CD4-positive, alpha-beta T cell treated with Interferon alpha-2 for 1 hour (primary cell): ENCODE data around the gene HACD3.
"Not testable (repeated sequence)": the region's sequence is repeated elsewhere in the genome, so short reads cannot be mapped to it uniquely, and the experiment has no call there.

ENCODE experiments used
- DNase-seq, 2 donors: peaks; one replicate each; pipeline ENCODE4 v3.0.0-alpha.2; 2020 to 2022

The HACD3 gene

DNA sequence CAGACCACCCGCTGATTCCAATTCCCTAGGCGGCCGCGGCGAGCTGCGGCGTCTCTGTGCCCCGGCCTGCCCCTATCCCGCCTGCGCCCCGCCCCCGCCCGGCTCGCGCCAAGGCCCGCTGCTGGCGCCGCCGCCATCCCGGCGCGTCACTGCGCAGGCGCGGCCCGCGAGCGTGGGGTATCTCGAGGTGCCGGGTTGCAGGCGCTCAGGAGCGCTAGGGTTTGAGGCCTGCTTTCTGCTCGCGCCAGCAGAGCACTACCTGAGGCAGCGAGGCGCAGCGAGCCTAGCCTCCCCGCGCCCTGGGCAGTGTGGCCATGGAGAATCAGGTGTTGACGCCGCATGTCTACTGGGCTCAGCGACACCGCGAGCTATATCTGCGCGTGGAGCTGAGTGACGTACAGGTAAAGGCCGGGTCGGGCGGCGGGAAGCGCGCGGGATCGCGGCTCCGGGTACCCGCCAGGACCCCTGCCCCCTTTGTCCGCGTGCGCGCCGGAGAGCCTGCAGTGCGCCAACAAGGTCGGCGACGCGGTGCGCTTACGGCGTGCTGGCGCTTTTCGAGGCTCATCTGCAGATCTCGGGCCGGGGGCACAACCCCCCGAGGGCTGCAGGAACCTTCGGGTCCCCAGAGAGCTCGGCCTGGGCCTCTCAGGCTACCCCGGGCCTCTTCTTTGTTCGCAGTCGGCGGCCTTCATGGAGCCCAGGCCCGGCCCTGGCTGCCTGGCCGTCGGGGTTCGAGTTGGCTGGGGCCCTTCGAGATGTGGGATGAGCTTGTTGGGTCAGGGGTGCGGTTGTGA, at the start of gene HACD3:
TSS of gene HACD3 (plus strand) at position 146 of the 794 bp plus-strand sequence. CDS start at position 315, 169 bp downstream.
- peak; percentile 86 to 91 for DNase-seq

DNA sequence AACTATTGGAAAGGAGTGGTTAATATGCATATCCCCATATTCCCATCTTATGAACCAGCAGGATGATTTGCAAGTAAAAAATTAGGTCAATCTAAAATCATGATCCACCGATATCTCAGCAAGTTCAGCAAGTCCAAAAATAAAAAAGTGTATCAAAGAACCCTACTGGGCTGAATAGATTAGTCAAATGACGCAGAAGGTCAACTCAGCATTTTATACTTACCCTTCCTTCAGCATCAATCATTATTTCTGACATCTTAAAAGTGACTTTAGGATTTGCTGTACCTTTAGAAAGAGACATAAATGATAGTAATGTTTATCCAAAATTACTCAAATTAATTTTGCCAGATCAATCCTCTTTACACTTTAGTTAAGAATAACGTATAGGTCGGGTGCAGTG, 45.4 kb upstream of the HACD3 start:
- no peak for DNase-seq

GRCh38 chr15:65494076-65494475, 36.2 kb upstream of the HACD3 start:
- DNase-seq = no peak

DNA sequence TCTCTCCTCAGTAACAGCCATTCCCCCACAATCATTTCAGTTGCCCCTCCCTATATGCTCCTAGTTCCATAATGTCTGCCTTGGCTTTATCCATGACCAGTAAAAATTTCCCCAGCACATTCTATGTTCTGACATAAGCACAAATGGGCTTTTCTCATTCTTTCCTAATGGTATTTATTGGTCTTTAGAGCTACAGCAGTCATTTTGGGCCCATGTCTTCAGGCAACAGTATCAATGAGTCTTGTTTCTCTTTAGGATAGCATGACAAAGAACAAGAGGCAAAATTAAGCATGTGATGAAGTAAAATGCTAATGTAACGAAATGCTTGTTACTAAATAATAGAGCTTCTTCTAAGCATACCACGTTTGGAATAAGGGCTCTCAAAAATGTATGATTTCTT, 20.9 kb upstream of the HACD3 start:
- DNase-seq = no peak

GRCh38 chr15:65512189-65512588, 18.1 kb upstream of the HACD3 start:
- no peak for DNase-seq

GRCh38 chr15:65512807-65513416, 17.4 kb upstream of the HACD3 start:
- peak in 1 of 2 donors; percentile 54 for DNase-seq

DNA sequence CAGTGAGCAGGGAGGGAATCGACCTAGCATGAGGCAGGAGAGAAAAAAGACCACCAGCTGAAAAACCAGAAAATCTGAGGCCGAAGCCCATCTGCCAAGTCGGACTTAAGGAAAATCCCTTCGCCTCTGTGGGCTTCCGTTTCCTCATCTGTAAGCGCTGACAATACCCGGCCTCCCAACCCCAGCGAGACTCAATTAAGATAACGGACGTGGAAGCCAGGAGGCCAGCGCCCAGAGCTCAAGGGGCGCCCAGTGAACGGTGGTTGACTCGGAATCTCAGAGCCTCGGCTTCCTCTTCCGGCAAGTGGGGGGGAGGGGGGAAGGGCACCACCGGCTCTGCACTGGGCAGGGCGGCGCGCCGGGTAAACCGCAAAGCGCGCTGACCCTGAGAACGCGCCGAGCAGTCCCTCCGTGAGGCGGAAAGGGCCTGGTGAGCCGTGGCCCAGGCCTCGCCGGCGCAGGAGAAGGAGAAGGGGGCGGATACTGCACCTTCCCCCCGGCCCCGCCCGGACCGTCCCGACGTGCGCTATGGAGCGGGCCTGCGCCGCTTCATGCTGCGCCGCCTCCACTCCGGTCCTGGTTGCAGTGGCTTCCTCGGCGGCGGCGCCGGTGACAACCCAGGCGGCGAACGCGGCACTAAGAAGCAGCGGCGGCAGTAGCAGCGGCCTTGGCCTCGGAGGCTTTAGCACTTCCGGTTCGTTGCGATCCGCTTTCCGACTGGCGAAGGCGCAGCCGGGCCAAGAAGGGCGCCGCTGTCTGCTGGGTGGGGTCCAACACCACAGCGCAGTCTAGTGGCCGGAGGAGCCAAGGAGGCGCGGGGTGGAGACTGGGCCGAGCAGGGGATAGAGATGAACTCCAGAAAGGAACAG, 13.0 kb upstream of the HACD3 start, which contains the start of gene DPP8:
TSS of gene DPP8 (minus strand) at position 693 of the 869 bp plus-strand sequence. CDS start 5,136 bp downstream, outside the sequence.
- DNase-seq = peak; percentile 90 to 95

GRCh38 chr15:65517866-65518207, 12.4 kb upstream of the HACD3 start:
- no peak for DNase-seq

GRCh38 chr15:65518633-65519285, 11.5 kb upstream of the HACD3 start:
- no peak for DNase-seq

DNA sequence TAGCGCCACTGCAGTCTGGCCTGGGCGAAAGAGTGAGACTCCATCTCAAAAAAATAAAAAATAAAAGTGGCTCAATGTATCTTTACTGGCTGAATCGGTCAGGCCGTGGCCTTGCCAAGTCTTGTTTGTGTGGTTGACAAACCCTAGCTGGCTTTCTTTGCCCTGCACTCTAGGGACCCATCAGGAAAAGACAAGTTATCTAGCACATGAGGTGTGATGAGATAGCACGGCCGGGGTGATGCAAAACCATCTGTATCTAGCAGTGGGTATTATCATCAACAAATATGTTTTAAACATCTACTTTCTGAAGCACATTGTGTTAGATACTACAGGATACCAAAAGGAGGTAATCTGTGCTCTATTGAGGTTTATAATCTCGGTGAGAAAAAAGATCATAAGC, 8.9 kb upstream of the HACD3 start:
- no peak for DNase-seq

- no peak for DNase-seq
These were observed 6.0 kb upstream of the HACD3 start for GRCh38 chr15:65524226-65524625.

GRCh38 chr15:65525622-65526021, 4.6 kb upstream of the HACD3 start:
- no peak for DNase-seq

- DNase-seq = no peak
These were observed 1.7 kb upstream of the HACD3 start for GRCh38 chr15:65528461-65529060.

GRCh38 chr15:65529762-65530317, 423 bp upstream of the HACD3 start:
- no peak for DNase-seq

- no peak for DNase-seq
These were observed 2.4 kb downstream of the HACD3 start for GRCh38 chr15:65532738-65533051.

DNA sequence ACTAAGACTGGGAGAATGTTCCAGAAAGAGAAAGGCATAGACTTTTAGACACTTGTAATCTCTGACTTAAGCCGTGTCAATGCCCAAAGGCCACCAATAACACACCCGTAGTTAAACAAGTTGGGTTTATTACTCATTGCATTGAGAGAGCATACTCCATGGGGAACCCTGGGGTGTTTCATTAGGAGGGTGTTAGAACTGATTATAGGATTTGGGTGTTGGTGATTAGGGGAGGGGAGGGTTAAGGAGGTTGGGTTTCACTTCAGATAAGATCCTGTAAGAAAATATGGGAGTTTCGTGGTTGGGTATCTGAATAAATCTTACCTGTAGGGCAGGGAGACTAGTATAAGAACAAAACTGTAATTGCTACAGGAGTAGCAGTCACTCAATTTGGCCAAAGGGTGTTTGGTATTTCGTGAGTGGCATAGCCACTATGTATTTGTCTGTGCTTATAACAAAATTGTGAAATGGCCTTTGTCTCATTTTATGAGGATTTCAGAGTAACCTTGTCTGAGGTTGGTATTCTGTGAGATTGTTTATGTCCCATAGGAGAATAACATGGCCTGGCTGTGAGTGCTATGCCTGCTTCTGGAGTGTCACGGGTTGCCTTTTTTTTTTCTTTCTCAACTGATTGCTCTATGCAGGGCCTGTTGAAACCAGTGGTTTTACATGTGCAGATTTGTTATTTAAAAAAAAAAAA, 2.9 kb downstream of the HACD3 start:
- no peak for DNase-seq

GRCh38 chr15:65535192-65535591, 4.9 kb downstream of the HACD3 start:
- DNase-seq = no peak

- DNase-seq = no peak
These were observed 10.1 kb downstream of the HACD3 start for GRCh38 chr15:65540314-65540713.

DNA sequence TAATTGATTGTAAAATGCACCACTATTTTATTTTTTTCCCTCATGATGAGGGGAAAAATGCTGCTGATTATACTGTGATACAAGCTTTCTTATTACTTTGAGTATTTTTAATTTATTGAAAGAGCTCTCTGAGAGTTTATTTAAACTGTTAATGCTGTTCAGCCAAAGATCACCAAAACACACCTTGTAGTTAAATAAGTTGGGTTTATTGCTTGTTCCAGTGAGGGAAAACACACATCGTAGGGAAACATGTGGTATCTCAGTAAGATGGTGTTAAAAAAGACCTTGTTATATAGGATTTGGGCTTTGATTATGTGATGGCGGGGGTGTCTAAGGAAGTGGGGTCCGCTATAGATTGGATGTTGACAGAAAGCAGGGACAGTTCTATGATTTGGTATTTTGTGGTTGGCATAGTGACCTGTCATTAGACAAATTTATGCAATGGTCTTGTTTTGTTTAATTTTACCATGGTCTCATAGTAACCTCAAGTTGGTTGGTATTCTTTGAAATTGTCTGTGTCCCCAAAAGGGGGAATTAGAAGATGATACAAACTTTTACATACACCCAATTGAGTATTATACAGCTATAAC, 11.1 kb downstream of the HACD3 start:
- DNase-seq = no peak

DNA sequence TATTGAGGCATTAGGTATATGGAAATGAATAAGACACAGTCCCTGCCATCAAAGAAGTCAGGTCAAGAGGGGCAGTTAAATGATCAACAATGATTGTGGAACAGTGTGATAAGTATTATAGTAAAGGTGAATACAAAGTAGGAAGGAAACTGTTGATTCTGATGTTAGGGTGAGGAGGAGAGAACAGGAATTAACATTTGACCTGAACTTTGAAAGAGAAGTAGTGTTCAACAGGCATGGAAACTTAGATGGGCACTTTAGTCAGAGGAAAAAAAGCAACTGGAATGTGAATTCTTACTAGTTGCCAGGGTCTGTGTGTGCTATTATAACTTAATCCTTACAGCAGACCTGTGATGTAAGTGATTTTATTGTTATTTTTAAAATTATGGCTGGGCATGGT, 17.6 kb downstream of the HACD3 start:
- DNase-seq = no peak

- not testable (repeated sequence) for DNase-seq
These were observed 19.0 kb downstream of the HACD3 start for GRCh38 chr15:65549288-65549687.
